ENCODE measurements around the gene HDAC7.
A peak's percentile ranks its signal among the peaks of the same experiment; 100 is the strongest.

Gene HDAC7

DNA sequence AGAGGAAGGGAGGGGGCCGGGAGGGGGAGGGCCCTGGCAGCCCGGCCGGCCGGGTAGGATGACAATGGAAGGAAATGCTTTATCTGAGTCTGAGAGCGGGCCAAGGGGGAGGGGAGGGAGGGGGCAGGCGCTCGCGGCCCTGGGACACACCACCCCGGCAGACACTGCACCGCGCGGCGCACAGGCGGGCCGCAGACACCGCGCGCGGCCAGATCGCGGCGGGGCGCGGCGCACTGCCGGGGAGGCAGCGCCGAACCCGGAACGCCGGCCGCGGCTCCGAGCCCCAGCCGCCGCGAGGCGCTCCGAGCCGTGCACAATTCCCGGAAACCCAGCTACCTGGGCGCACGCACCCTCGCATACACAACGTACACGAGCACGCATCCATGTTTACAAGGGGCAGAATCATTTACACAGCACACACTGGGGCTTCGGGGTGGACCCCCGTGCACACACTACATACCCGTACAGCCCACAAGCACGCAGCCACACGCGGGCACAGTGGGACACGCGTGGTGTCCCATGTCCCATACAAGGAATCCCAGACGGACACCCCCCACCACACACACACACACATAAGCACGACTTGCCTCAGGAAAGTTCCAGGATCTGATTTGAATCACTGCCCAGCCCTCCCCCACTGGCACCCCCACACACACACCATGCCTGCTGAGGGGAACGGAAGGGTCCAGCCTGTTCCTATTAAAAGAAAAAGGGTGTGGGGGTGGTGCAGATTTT, at the start of gene HDAC7:
Gene HDAC7, minus strand, starts transcription at position 8 of the 735 bp plus-strand sequence. CDS start 118 bp downstream, outside the sequence.
- DNase-seq, result peak; percentile 94

DNA sequence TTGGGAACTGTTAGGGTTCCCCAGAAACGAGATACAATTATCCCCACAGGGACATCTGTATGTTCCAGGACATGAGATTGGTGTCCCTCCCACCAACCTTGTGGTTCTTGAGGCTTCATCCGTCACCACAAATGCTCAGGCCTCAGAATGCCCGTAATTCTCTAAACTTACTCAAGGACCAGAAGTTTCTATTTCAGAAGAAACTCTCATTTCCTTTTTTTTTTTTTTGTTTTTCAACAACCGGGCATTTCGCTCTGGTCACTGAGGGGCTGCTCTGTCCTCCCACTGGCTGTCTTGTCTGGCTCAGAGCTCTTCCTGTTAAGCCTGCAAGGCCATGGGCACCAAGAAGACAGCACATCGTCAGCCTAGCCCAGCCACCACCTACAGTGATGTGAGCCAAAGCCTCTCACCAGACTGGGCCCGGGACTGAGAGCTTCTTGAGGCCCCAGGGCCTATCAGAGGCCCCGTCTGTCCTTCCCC, 48.9 kb upstream of the HDAC7 start:
- peak; percentile 31 for DNase-seq

GRCh38 chr12:47868041-47868440, 48.3 kb upstream of the HDAC7 start:
- DNase-seq, result no peak

DNA sequence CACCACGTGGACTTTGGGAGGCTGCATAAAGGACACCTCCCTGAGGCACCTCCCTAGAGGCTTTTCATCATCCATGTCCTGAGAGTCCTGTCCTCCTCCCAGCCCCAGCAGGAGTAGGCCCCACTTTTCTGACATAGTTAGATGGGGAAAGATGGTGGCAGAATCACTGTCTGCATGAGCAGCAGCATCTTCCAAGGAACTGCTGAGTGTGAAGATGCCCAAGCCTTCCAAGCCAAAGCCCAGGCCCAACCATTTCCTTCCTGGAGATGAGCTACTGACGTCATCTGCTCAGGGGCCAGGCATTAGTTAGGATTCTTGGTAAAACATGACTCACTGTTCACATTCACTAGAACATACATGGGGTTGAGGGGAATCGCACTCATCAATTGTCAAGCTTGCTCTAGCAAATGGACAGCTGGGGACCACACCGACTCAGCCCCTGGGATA, 47.8 kb upstream of the HDAC7 start:
- DNase-seq, result peak; percentile 16

DNA sequence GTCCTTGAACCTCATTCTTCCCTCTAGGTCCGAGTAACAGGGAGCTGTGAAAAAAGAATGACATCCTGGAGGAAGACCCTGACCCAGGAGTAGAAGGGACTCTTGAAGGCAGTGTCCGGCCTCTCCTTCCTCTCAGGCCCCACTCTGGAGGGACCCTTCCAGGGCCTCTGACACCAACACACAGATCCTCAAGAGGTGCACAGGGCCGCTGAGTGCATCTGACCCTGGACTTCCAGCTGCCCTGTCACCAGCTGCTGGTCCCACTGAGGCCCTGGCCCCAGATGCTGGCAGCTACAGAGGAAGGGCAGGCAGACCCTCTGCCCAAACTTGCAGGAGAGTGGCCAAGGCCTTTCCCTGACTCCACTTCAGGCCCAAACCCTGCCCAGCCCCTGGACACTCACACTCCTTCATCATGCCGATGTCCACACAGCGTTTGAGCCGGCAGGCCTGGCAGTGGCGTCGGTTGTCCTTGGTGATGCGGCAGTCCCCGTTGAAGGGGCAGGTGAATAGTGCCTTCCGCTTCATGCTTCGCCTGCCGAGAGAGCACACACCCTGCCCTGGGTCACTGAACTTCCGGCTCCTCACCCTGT, 45.0 kb upstream of the HDAC7 start:
- no peak for DNase-seq

- no peak for DNase-seq
These were observed 44.3 kb upstream of the HDAC7 start for GRCh38 chr12:47863985-47864384.

GRCh38 chr12:47863467-47863866, 43.8 kb upstream of the HDAC7 start:
- no peak for DNase-seq

DNA sequence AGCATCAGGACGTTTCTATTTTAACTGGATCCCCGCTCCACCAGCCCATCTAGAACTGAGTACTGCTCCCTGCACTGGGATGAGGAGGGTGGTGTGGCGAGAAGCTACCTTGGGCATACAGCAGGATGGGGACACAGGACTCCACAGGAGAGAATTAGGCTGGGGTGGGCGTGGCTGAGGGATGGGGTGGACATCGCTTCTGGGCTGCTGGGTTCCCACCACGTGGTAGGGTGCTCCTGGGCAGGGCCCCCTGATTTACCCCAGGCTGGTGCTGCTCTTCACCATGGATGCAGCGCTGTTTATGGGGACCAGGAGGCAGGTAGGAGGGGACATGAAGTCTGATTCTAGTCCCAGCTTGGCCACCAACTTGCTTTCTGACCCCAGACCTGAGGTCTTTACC, 43.2 kb upstream of the HDAC7 start:
- DNase-seq, result no peak

DNA sequence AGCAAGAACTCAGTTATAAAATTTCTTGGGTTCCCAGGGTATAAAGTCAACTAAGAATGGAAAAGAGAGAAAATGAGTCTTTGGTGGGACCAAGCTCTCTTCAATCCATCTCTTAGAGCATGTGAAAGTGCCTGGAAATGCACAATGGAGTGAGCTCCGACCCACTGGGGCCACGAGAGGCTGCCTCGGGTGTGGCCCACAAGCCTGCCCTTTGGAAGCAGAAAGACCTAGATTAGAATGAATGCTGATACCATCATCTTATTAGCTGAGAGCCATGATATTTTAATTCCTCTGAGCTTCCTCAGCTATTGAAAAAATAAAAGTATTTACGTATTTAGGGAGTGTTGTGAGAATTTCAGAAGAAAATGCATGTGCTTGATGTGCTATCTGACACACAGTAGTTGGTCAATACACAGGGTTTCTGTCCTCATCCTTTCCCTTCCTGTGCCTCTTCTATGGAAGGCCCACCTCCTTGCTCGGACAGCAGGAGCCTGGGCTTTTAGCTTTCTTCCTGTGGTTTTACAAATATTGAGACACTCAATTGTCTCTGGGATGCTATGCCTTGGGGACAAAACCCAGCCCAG, 42.6 kb upstream of the HDAC7 start:
- DNase-seq, result no peak

DNA sequence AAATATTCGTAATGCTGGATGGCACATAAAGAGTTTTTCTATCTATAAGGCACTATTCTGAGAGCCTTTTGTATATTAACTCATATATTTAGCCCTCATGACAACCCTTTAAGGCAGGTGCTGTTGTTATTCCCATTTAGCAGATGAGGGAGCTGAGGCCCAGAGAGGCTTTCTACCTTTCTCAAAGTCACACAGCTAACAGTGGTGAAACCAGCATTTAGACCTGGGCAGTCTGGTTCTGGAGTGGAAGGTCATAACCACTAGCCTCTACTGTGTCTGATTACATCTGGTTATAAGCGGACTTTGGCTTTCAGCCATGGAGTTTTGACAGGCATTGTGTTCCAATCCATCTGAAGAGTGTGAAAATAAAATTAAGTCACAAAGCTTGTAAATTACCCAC, 41.2 kb upstream of the HDAC7 start:
- no peak for DNase-seq

DNA sequence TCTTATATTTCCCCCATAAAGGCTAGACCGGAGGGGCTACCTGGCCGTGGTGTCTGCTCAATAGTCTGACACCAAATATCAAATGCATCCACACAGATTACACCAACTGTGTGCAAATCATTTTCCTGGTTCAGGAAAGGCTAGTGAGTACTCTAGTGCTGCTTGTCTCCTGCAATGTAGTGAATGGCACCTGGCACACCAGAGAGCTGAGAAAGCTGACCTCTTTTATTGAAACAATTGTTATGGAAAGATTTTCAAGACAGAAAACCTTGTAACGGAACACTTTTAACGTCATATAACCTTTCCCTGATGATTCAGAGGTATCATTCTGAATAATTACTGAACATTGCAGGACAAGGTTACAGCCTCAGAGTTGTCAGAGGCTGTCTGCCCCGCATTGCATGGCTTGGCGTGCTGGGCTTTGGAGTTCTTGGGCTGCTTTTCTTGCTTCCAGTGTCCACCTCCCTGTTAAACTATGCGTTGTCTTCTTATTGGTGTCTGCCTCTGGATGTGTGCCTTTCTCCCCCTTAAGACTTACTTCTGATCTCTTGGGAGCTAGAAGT, 40.7 kb upstream of the HDAC7 start:
- DNase-seq, result no peak

- no peak for DNase-seq
These were observed 39.0 kb upstream of the HDAC7 start for GRCh38 chr12:47858511-47859266.

GRCh38 chr12:47856721-47857575, 37.2 kb upstream of the HDAC7 start:
- DNase-seq, result no peak

DNA sequence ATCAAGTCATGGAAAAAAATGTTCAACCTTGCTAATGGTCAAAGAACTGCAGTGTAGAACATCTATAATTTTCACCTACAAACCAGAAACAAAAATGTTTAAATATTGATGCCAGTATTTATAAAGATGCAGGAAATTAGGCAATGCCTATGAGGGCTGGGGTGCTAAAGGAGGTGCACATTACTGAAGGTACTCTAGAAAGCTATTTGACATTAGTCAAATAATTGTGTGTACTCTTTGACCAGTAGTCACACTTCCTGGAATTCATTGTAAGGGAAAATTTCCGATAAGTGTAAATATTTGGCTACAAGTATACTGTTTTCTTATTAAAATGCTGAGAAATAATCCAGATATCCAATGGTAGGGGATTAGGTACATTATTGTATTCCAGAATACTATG, 36.4 kb upstream of the HDAC7 start:
- DNase-seq, result no peak

- no peak for DNase-seq
These were observed 35.8 kb upstream of the HDAC7 start for GRCh38 chr12:47855502-47855901.

- no peak for DNase-seq
These were observed 34.8 kb upstream of the HDAC7 start for GRCh38 chr12:47854531-47854930.

DNA sequence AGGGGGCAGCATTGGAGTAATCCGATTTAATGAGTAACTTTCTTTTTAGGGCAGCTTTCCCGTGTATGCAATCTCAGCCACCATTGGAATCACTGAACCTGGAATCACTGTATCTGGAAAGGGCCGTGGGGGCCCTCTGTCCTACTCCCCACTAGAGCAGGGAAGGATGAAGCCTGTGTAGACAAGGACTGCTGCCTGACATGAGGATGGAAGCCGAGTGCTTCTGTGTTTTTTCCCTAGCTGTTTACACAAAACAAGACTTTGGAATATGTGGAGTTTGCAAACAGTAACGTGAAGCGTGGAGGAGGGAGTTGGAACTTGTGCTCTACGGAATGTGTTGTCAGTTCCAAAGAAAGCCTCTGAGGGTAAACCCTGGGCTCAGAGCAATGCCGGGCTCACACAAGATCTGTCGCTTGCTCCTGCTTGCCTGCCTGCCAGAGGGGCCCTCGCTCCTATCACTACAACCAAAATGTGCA, 32.4 kb upstream of the HDAC7 start:
- no peak for DNase-seq

- DNase-seq, result no peak
These were observed 31.7 kb upstream of the HDAC7 start for GRCh38 chr12:47851303-47851952.

DNA sequence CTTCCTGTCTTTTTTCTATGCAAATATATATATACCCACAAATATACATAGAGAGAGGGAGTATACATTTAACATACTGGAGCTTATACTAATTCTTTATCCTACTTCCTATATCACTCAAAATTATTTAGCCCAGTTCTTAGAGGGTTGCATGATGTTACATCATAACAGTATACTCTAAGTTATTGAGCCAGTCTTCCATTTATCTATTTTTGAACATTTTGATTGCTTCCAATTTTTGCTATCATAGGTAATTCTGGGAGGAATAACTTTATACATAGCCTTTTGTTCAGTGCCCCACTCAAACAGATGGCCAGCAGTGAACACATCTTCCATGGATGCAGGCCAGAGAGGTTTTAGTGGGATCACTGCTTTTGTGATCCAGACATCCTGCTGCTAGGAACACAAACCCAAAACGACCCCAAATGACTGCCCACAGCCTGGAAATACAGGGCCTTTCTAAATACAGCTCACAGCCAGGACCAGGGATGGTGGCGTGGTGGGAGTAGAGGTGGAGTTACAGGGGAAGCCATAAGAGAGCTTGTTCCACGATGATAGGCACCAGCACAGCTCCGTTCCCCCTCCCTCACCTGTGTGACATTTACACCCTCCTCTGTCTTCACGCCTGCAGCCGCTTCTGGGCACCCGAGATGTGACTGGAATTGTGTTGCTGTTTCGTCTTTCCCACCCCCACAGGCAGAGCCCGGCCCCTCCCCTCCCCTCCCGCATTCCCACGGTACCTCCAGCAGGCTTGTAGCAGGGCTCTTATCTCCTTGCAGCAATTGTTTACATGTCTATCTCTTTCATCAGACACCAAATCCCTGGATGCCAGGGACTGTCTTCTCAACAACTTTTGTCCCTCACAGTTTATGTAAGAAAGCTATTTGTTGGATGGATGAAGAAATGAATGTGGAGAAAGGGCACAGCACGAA, 30.7 kb upstream of the HDAC7 start:
- peak; percentile 36 for DNase-seq

GRCh38 chr12:47849261-47849660, 29.6 kb upstream of the HDAC7 start:
- no peak for DNase-seq

Measured in hematopoietic multipotent progenitor cell treated with erythropoietin and hydrocortisone succinate and interleukin-3 and kit ligand, for 6 days (in vitro differentiated cells).